Adrenal gland (tissue), 12 donors: ENCODE measurements around the gene MYO10. TPM values are rescaled to one million over a fixed set of nuclear protein-coding genes. Genes with fewer than 3 reads are reported as not detected.

Experiments
- DNase-seq, 7 donors: peaks; one replicate each; pipeline ENCODE4 v3.0.0-alpha.2; 2019 to 2020
- H3K27ac ChIP-seq, 5 donors: fragments of 200-600 bp; sonication (generic) in 4 of 5; 1 replicate in 3 of 5; 2 replicates in 2 of 5; pipeline versions ENCODE4 v1.5.1 to v1.8.0; 2016 to 2020; ENCODE audit warnings: mild to moderate bottlenecking in 1 of 5
- H3K27me3 ChIP-seq: fragments of 200-600 bp; 2 replicates; pipeline ENCODE4 v1.8.0; 2021
- H3K36me3 ChIP-seq, 2 donors: fragments of 200-600 bp; replicated peaks in 1 of 2; 1 replicate in 1 of 2; 2 replicates in 1 of 2; pipeline versions ENCODE4 v1.5.1 to v1.8.0; 2018 to 2022
- H3K4me1 ChIP-seq, 2 donors: fragments of 200-600 bp; replicated peaks in 1 of 2; 1 replicate in 1 of 2; 2 replicates in 1 of 2; pipeline versions ENCODE4 v1.5.1 to v1.8.0; 2018 to 2021
- H3K4me3 ChIP-seq, 4 donors: fragments of 200-600 bp; sonication (generic) in 3 of 4; one replicate each; pipeline ENCODE4 v1.5.1; 2016 to 2018
- H3K9me3 ChIP-seq, 3 donors: fragments of 200-600 bp; sonication (generic) in 1 of 3; replicated peaks in 1 of 3; 1 replicate in 2 of 3; 2 replicates in 1 of 3; pipeline versions ENCODE4 v1.5.1 to v1.8.0; 2016 to 2021
- POLR2A ChIP-seq, 2 donors: fragments of 450-650 bp; IDR thresholded peaks; one replicate each; pipeline ENCODE4 v1.6.1; 2017; ENCODE audit warnings: antibody characterized with exemption in 2 of 2, mild to moderate bottlenecking in 2 of 2, moderate library complexity in 1 of 2
- WGBS, 4 donors: extraction: QIAGEN DNeasy Blood & Tissue Kit in 2 of 4; methylation state at CpG; one replicate each; pipeline versions ENCODE4 v1.1.5 to v1.1.7; 2013 to 2017; 5-methylcytosine and 5-hydroxymethylcytosine counted together
- intact Hi-C, 2 donors: fragments of 100-400 bp; cut with DNase I; formaldehyde crosslinking; loops; one replicate each; pipeline versions ENCODE4 v1.14.1 to v1.15.0; 2022 to 2023
- polyA plus RNA-seq, 3 donors: library from polyadenylated mRNA; stranded (reverse); fragments of 200-250 nt in 2 of 3; fragments of 350-450 nt in 1 of 3; fragmentation: Illumina TruSeq in 1 of 3; extraction: RNeasy Lipid Tissue Mini Kit (QIAGEN cat#74804) in 1 of 3; gene quantifications; one replicate each; pipeline ENCODE4 v1.2.3, GENCODE V29; 2013 to 2014
- total RNA-seq, 9 donors: library from RNA; depleted of rRNA in 4 of 9; stranded (reverse); fragments of >200 nt in 4 of 9; fragments of 120-200 nt in 1 of 9; fragmentation: NEBNext Ultra II Directional in 1 of 9; extraction: Animal tissue kit (Norgen Biotek cat#: 25700) in 1 of 9; gene quantifications; one replicate each; pipeline versions ENCODE4 v1.1.0 to v1.2.4, GENCODE V29; 2013 to 2023
- TF ChIP-seq, protein P1 (sequence below), 6 experiments: fragments of 450-650 bp in 4 of 6; fragments of 200-600 bp in 2 of 6; sonication (generic) in 1 of 6; IDR thresholded peaks; 1 replicate in 5 of 6; 2 replicates in 1 of 6; pipeline versions ENCODE4 v1.5.1 to v1.8.0; 2016 to 2021; ENCODE audit warnings: antibody characterized with exemption in 6 of 6, mild to moderate bottlenecking in 2 of 6, moderate library complexity in 1 of 6
- donor health status: healthy with polysubstance abuse.
- donor health status: Bipolar disorder and iron deficiency.
- donor health status: DM: yes; HTN: yes; CAD: no.
- donor health status: DM: no; HTN: no; CAD: no.
- donor health status: DM: no; HTN: no; CAD: no.
- donor health status: DM: yes; HTN: yes; CAD: no.

The MYO10 gene
- total and polyA plus RNA-seq, 12 donors: 2.2 to 38.9 (median 10.5) TPM

GRCh38 chr5:16780325-16780724 lies 155.8 kb downstream of the MYO10 start:
- 74 to 83% (median 78%) methylated on average over 6 of the region's 6 CpGs for WGBS, 4 donors
- no peak for DNase-seq
- intact Hi-C loops: no loop called here
- Histone ChIP-seq H3K9me3 (no peaks in the 10 kb centered on the region), H3K27me3 (no peaks in the 10 kb centered on the region), H3K27ac (no peak overlapping the region), H3K4me3 (no peak overlapping the region), H3K4me1 (no peaks in the 10 kb centered on the region), H3K36me3 (no peaks in the 10 kb centered on the region)
- TF ChIP-seq, protein P1, sequence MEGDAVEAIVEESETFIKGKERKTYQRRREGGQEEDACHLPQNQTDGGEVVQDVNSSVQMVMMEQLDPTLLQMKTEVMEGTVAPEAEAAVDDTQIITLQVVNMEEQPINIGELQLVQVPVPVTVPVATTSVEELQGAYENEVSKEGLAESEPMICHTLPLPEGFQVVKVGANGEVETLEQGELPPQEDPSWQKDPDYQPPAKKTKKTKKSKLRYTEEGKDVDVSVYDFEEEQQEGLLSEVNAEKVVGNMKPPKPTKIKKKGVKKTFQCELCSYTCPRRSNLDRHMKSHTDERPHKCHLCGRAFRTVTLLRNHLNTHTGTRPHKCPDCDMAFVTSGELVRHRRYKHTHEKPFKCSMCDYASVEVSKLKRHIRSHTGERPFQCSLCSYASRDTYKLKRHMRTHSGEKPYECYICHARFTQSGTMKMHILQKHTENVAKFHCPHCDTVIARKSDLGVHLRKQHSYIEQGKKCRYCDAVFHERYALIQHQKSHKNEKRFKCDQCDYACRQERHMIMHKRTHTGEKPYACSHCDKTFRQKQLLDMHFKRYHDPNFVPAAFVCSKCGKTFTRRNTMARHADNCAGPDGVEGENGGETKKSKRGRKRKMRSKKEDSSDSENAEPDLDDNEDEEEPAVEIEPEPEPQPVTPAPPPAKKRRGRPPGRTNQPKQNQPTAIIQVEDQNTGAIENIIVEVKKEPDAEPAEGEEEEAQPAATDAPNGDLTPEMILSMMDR (IDR thresholded peaks at IDR 0.05): no peak
- TF ChIP-seq POLR2A (IDR thresholded peaks at IDR 0.05): no peak

- intact Hi-C loops: no loop called here
- no peaks in the 10 kb centered on the region for H3K36me3 ChIP-seq
- H3K27me3 ChIP-seq: no peaks in the 10 kb centered on the region
- TF ChIP-seq, protein P1 (IDR thresholded peaks at IDR 0.05): no peak
- no peak for DNase-seq
- no peaks in the 10 kb centered on the region for H3K4me1 ChIP-seq
- H3K27ac ChIP-seq: no peak overlapping the region
- H3K9me3 ChIP-seq: no peaks in the 10 kb centered on the region
- no peak overlapping the region for H3K4me3 ChIP-seq
- WGBS, 4 donors: 88 to 94% (median 93%) methylated on average over 5 of the region's 5 CpGs
These were observed 158.7 kb downstream of the MYO10 start for GRCh38 chr5:16777432-16777831.

GRCh38 chr5:16776611-16777251 lies 159.4 kb downstream of the MYO10 start:
- no peaks in the 10 kb centered on the region for H3K27me3 ChIP-seq
- DNase-seq: peak in 2 of 7 donors; percentile 26 to 63

GRCh38 chr5:16774806-16775205 lies 161.3 kb downstream of the MYO10 start:
- Histone ChIP-seq H3K27ac (no peak overlapping the region), H3K27me3 (no peaks in the 10 kb centered on the region), H3K36me3 (no peaks in the 10 kb centered on the region), H3K4me1 (no peaks in the 10 kb centered on the region), H3K9me3 (no peaks in the 10 kb centered on the region), H3K4me3 (no peak overlapping the region)
- DNase-seq: no peak
- WGBS, 4 donors: 58 to 73% (median 66%) methylated on average over 4 of the region's 4 CpGs
- TF ChIP-seq POLR2A (IDR thresholded peaks at IDR 0.05): no peak
- intact Hi-C loops: no loop called here

More at GRCh38 chr5:16776611-16777251, 159.4 kb downstream of the MYO10 start:
- H3K36me3 ChIP-seq: no peaks in the 10 kb centered on the region
- no peaks in the 10 kb centered on the region for H3K4me1 ChIP-seq
- TF ChIP-seq, protein P1 (IDR thresholded peaks at IDR 0.05): peak in 3 of 6 experiments; percentile 14 to 26 (median 23)
- no peak for TF ChIP-seq POLR2A (IDR thresholded peaks at IDR 0.05)
- no peak overlapping the region for H3K4me3 ChIP-seq
- H3K9me3 ChIP-seq: no peaks in the 10 kb centered on the region
- intact Hi-C loops: no loop called here
- WGBS, 4 donors: 47 to 62% (median 57%) methylated on average over 10 of the region's 10 CpGs
- H3K27ac ChIP-seq: no peak overlapping the region

GRCh38 chr5:16773991-16774390 lies 162.1 kb downstream of the MYO10 start:
- Histone ChIP-seq H3K27ac (no peak overlapping the region), H3K4me1 (no peaks in the 10 kb centered on the region), H3K9me3 (no peaks in the 10 kb centered on the region), H3K27me3 (no peaks in the 10 kb centered on the region), H3K36me3 (no peaks in the 10 kb centered on the region), H3K4me3 (no peak overlapping the region)
- no peak for DNase-seq
- TF ChIP-seq POLR2A (IDR thresholded peaks at IDR 0.05): no peak
- TF ChIP-seq, protein P1 (IDR thresholded peaks at IDR 0.05): no peak
- WGBS, 4 donors: 65 to 78% (median 74%) methylated on average over 3 of the region's 3 CpGs
- intact Hi-C loops: no loop called here
